Measurements from ENCODE around the gene UQCR11.

GRCh38 chr19:1555487-1556389 is 49.5 kb downstream of the UQCR11 start:
- TF ChIP-seq CTCF (conservative IDR thresholded peaks at IDR 0.05; ENCODE audit: low read length) = no peak
- TF ChIP-seq EZH2phosphoT487 (IDR thresholded peaks at IDR 0.05; ENCODE audit: borderline replicate concordance, low read depth, low read length) = no peak
